ENCODE data around the gene NPLOC4.

- TF ChIP-seq CTCF (IDR thresholded peaks at IDR 0.05), result no peak
- TF ChIP-seq POLR2A (IDR thresholded peaks at IDR 0.05), result no peak
Measured at GRCh38 chr17:81676906-81677305, 40.0 kb upstream of the NPLOC4 start.

Data from stomach (tissue), 4 donors.